ENCODE measurements around the gene GABRB1. TPM values are rescaled to one million over a fixed set of nuclear protein-coding genes. Genes with fewer than 3 reads are reported as not detected.

Gene GABRB1
- total RNA-seq, 4 donors from 2014 or later: not detected

GRCh38 chr4:47386146-47386545 is 354.8 kb downstream of the GABRB1 start:
- intact Hi-C loops (cut with DNase I; ENCODE audit: low total_unique reads): no loop called here

GRCh38 chr4:47386561-47387235 is 355.3 kb downstream of the GABRB1 start:
- WGBS, 2 donors: 61 to 63% methylated on average over 2 of the region's 2 CpGs
- intact Hi-C loops (cut with DNase I; ENCODE audit: low total_unique reads): no loop called here
- no peak for DNase-seq (ENCODE audit: low spot score in 2 of 2)
- TF ChIP-seq CTCF (IDR thresholded peaks at IDR 0.05) (no peak), POLR2A (IDR thresholded peaks at IDR 0.05) (no peak)
- no peak overlapping the region for H3K4me3 ChIP-seq (ENCODE audit: low read depth, poor library complexity, severe bottlenecking)

More at GRCh38 chr4:47386146-47386545, 354.8 kb downstream of the GABRB1 start:
- H3K4me3 ChIP-seq (ENCODE audit: low read depth, poor library complexity, severe bottlenecking): no peak overlapping the region
- 72 to 78% methylated on average over 1 of the region's 1 CpG for WGBS, 2 donors
- DNase-seq (ENCODE audit: low spot score in 2 of 2): no peak
- no peak for TF ChIP-seq CTCF (IDR thresholded peaks at IDR 0.05)
- no peak for TF ChIP-seq POLR2A (IDR thresholded peaks at IDR 0.05)

GRCh38 chr4:47390428-47391125 is 359.2 kb downstream of the GABRB1 start:
- intact Hi-C loops (cut with DNase I; ENCODE audit: low total_unique reads): no loop called here
- DNase-seq (ENCODE audit: low spot score in 2 of 2): no peak
- TF ChIP-seq POLR2A (IDR thresholded peaks at IDR 0.05): no peak
- TF ChIP-seq CTCF (IDR thresholded peaks at IDR 0.05): no peak
- WGBS, 2 donors: 86 to 88% methylated on average over 5 of the region's 5 CpGs
- H3K4me3 ChIP-seq (ENCODE audit: low read depth, poor library complexity, severe bottlenecking): no peak overlapping the region

- no peak overlapping the region for H3K4me3 ChIP-seq (ENCODE audit: low read depth, poor library complexity, severe bottlenecking)
- intact Hi-C loops (cut with DNase I; ENCODE audit: low total_unique reads): no loop called here
- TF ChIP-seq CTCF (IDR thresholded peaks at IDR 0.05) (no peak), POLR2A (IDR thresholded peaks at IDR 0.05) (no peak)
- WGBS, 2 donors: 95 to 96% methylated on average over 3 of the region's 3 CpGs
- no peak for DNase-seq (ENCODE audit: low spot score in 2 of 2)
These were observed 359.9 kb downstream of the GABRB1 start for GRCh38 chr4:47391256-47391655.

- intact Hi-C loops (cut with DNase I; ENCODE audit: low total_unique reads): no loop called here
- WGBS, 2 donors: 70 to 79% methylated on average over 2 of the region's 2 CpGs
- TF ChIP-seq POLR2A (IDR thresholded peaks at IDR 0.05) (no peak), CTCF (IDR thresholded peaks at IDR 0.05) (no peak)
- no peak overlapping the region for H3K4me3 ChIP-seq (ENCODE audit: low read depth, poor library complexity, severe bottlenecking)
- DNase-seq (ENCODE audit: low spot score in 2 of 2): no peak
These were observed 375.0 kb downstream of the GABRB1 start for GRCh38 chr4:47406408-47406807.
